ENCODE measurements around the gene LENG8.
"Not testable (repeated sequence)": the region's sequence is repeated elsewhere in the genome, so short reads cannot be mapped to it uniquely, and the experiment has no call there.

Gene LENG8

GRCh38 chr19:54478677-54479266, 29.8 kb downstream of the LENG8 start:
- peaks cover 42% of the 10 kb centered on the region for H3K4me1 ChIP-seq
- no peak overlapping the region for H3K4me2 ChIP-seq
- H3K27ac ChIP-seq = no peak overlapping the region
- no peaks in the 10 kb centered on the region for H4K20me1 ChIP-seq
- TF ChIP-seq Cebpa-rat (IDR thresholded peaks at IDR 0.05) = no peak
- no peak overlapping the region for H3K4me3 ChIP-seq
- H3K27me3 ChIP-seq = no peaks in the 10 kb centered on the region
- H3K9me3 ChIP-seq = no peaks in the 10 kb centered on the region
- no peaks in the 10 kb centered on the region for H3K36me3 ChIP-seq
- no peak overlapping the region for H3K9ac ChIP-seq

GRCh38 chr19:54480051-54480450, 31.1 kb downstream of the LENG8 start:
- H3K4me2 ChIP-seq = no peak overlapping the region
- no peaks in the 10 kb centered on the region for H3K36me3 ChIP-seq
- no peaks in the 10 kb centered on the region for H3K9me3 ChIP-seq
- H3K27ac ChIP-seq = no peak overlapping the region
- H3K9ac ChIP-seq = no peak overlapping the region
- no peak overlapping the region for H3K4me3 ChIP-seq
- no peaks in the 10 kb centered on the region for H3K27me3 ChIP-seq
- no peaks in the 10 kb centered on the region for H4K20me1 ChIP-seq
- no peak for TF ChIP-seq Cebpa-rat (IDR thresholded peaks at IDR 0.05)
- peaks cover 39% of the 10 kb centered on the region for H3K4me1 ChIP-seq

- peak overlapping the region; percentile 40; the same call in 1 of the 2 replicates for H3K4me2 ChIP-seq
These were observed 32.4 kb downstream of the LENG8 start for GRCh38 chr19:54481326-54481930.

GRCh38 chr19:54482889-54483288, 33.9 kb downstream of the LENG8 start:
- Histone ChIP-seq H3K27ac (no peak overlapping the region), H3K9ac (no peak overlapping the region), H4K20me1 (no peaks in the 10 kb centered on the region), H3K4me1 (peaks cover 51% of the 10 kb centered on the region), H3K36me3 (no peaks in the 10 kb centered on the region), H3K4me2 (peak overlapping the region; percentile 65), H3K4me3 (no peak overlapping the region), H3K9me3 (no peaks in the 10 kb centered on the region), H3K27me3 (no peaks in the 10 kb centered on the region)
- no peak for TF ChIP-seq Cebpa-rat (IDR thresholded peaks at IDR 0.05)

More at GRCh38 chr19:54481326-54481930, 32.4 kb downstream of the LENG8 start:
- no peak overlapping the region for H3K27ac ChIP-seq
- H3K36me3 ChIP-seq = no peaks in the 10 kb centered on the region
- H3K4me1 ChIP-seq = peaks cover 51% of the 10 kb centered on the region
- H4K20me1 ChIP-seq = no peaks in the 10 kb centered on the region
- no peaks in the 10 kb centered on the region for H3K27me3 ChIP-seq
- no peak for TF ChIP-seq Cebpa-rat (IDR thresholded peaks at IDR 0.05)
- no peaks in the 10 kb centered on the region for H3K9me3 ChIP-seq
- H3K9ac ChIP-seq = no peak overlapping the region
- H3K4me3 ChIP-seq = no peak overlapping the region

- Histone ChIP-seq H3K27ac (no peak overlapping the region), H3K9me3 (no peaks in the 10 kb centered on the region), H3K4me3 (no peak overlapping the region)
These were observed 35.5 kb downstream of the LENG8 start for GRCh38 chr19:54484451-54484850.

GRCh38 chr19:54485851-54486250, 36.9 kb downstream of the LENG8 start:
- Histone ChIP-seq H4K20me1 (no peaks in the 10 kb centered on the region), H3K4me3 (no peak overlapping the region), H3K4me1 (peaks cover 48% of the 10 kb centered on the region), H3K4me2 (peak overlapping the region; percentile 39), H3K9me3 (no peaks in the 10 kb centered on the region), H3K27ac (no peak overlapping the region), H3K36me3 (no peaks in the 10 kb centered on the region), H3K9ac (no peak overlapping the region), H3K27me3 (no peaks in the 10 kb centered on the region)
- TF ChIP-seq Cebpa-rat (IDR thresholded peaks at IDR 0.05) = no peak

More at GRCh38 chr19:54484451-54484850, 35.5 kb downstream of the LENG8 start:
- Histone ChIP-seq H4K20me1 (no peaks in the 10 kb centered on the region), H3K4me1 (peaks cover 51% of the 10 kb centered on the region), H3K4me2 (no peak overlapping the region), H3K36me3 (no peaks in the 10 kb centered on the region), H3K27me3 (no peaks in the 10 kb centered on the region), H3K9ac (no peak overlapping the region)
- no peak for TF ChIP-seq Cebpa-rat (IDR thresholded peaks at IDR 0.05)

- Histone ChIP-seq H3K27ac (no peak overlapping the region), H4K20me1 (no peaks in the 10 kb centered on the region), H3K36me3 (no peaks in the 10 kb centered on the region), H3K4me1 (peaks cover 51% of the 10 kb centered on the region), H3K4me2 (no peak overlapping the region), H3K4me3 (no peak overlapping the region), H3K27me3 (no peaks in the 10 kb centered on the region), H3K9me3 (no peaks in the 10 kb centered on the region), H3K9ac (no peak overlapping the region)
- TF ChIP-seq Cebpa-rat (IDR thresholded peaks at IDR 0.05) = no peak
These were observed 40.3 kb downstream of the LENG8 start for GRCh38 chr19:54489341-54489740.

- Histone ChIP-seq H3K4me3 (no peak overlapping the region), H4K20me1 (no peaks in the 10 kb centered on the region), H3K9ac (no peak overlapping the region), H3K4me1 (peaks cover 56% of the 10 kb centered on the region), H3K27me3 (no peaks in the 10 kb centered on the region), H3K9me3 (no peaks in the 10 kb centered on the region), H3K36me3 (no peaks in the 10 kb centered on the region), H3K27ac (no peak overlapping the region), H3K4me2 (no peak overlapping the region)
- TF ChIP-seq Cebpa-rat (IDR thresholded peaks at IDR 0.05) = no peak
These were observed 40.8 kb downstream of the LENG8 start for GRCh38 chr19:54489766-54490165.

GRCh38 chr19:54492568-54492967, 43.6 kb downstream of the LENG8 start:
- Histone ChIP-seq H3K36me3 (no peaks in the 10 kb centered on the region), H3K4me1 (peaks cover 71% of the 10 kb centered on the region), H3K9ac (no peak overlapping the region), H3K27me3 (no peaks in the 10 kb centered on the region), H3K4me2 (peak overlapping the region; percentile 36; the same call in 1 of the 2 replicates), H4K20me1 (no peaks in the 10 kb centered on the region), H3K27ac (peak overlapping the region; percentile 41; the same call in 1 of the 2 replicates), H3K9me3 (no peaks in the 10 kb centered on the region), H3K4me3 (no peak overlapping the region)
- TF ChIP-seq Cebpa-rat (IDR thresholded peaks at IDR 0.05) = no peak

- H3K36me3 ChIP-seq, H3K9me3 ChIP-seq, H4K20me1 ChIP-seq, H3K27me3 ChIP-seq, H3K4me3 ChIP-seq, H3K9ac ChIP-seq, H3K4me2 ChIP-seq: not testable (repeated sequence)
- Histone ChIP-seq H3K4me1 (peaks cover 76% of the 10 kb centered on the region), H3K27ac (peak overlapping the region; percentile 41; the same call in 1 of the 2 replicates)
These were observed 44.1 kb downstream of the LENG8 start for GRCh38 chr19:54493056-54493455.

Measured in BLaER1 (cell line).